Caco-2 (cell line): ENCODE results near the gene KCNIP1. TPM values are rescaled to one million over a fixed set of nuclear protein-coding genes. Genes with fewer than 3 reads are reported as not detected.

ENCODE experiments used
- BruUV-seq: library from RNA; stranded (reverse); fragments of 400-500 nt; replicated peaks from 2 replicates; lab custom pipeline; 2021; lab: Mats Ljungman, UMichigan
- CTCF ChIA-PET: fragments of 300-600 bp; sonication (Branson Sonifier 250); formaldehyde crosslinking; loops from one replicate; lab custom pipeline; 2022; ENCODE audit warnings: antibody characterized with exemption; lab: Charles Lee
- POLR2A ChIA-PET: fragments of 300-600 bp; sonication (Branson Sonifier 250); formaldehyde crosslinking; loops from one replicate; lab custom pipeline; 2022; ENCODE audit warnings: antibody characterized with exemption; lab: Charles Lee
- DNase-seq, 2 experiments: peaks; one replicate each; pipeline versions ENCODE4 v3.0.0 to v3.0.0-alpha.2; 2020 to 2022
- H3K27me3 ChIP-seq: replicated peaks from 2 replicates; pipeline ENCODE4 v1.6.0; 2011; ENCODE audit warnings: low read length; ENCODE audit not compliant: control insufficient read depth, insufficient read depth
- H3K36me3 ChIP-seq: 2 replicates; pipeline ENCODE4 v1.5.1; 2011; ENCODE audit warnings: low read length; ENCODE audit not compliant: control insufficient read depth, insufficient read depth
- H3K4me1 ChIP-seq: fragments of 250-450 bp; sonication (Bioruptor Pico); 2 replicates; pipeline ENCODE4 v1.5.1; 2020; ENCODE audit warnings: mild to moderate bottlenecking
- H3K4me3 ChIP-seq: 2 replicates; pipeline ENCODE4 v1.5.1; 2011; ENCODE audit warnings: low read depth, mild to moderate bottlenecking, control low read depth, low read length
- H3K9me3 ChIP-seq: fragments of 250-450 bp; sonication (Bioruptor Pico); 2 replicates; pipeline ENCODE4 v1.5.1; 2020; ENCODE audit warnings: mild to moderate bottlenecking, moderate library complexity
- H3K27ac Mint-ChIP-seq: one replicate; pipeline ENCODE4 v1.8.0; 2022; ENCODE audit warnings: mixed read lengths; ENCODE audit not compliant: unreplicated experiment
- H3K27me3 Mint-ChIP-seq: one replicate; pipeline ENCODE4 v1.8.0; 2022; ENCODE audit warnings: mixed read lengths; ENCODE audit not compliant: insufficient read depth, unreplicated experiment
- H3K36me3 Mint-ChIP-seq: one replicate; pipeline ENCODE4 v1.8.0; 2022; ENCODE audit warnings: mild to moderate bottlenecking, mixed read lengths; ENCODE audit not compliant: insufficient read depth, unreplicated experiment
- H3K4me1 Mint-ChIP-seq: one replicate; pipeline ENCODE4 v1.8.0; 2022; ENCODE audit warnings: low read depth, mixed read lengths; ENCODE audit not compliant: unreplicated experiment
- H3K4me3 Mint-ChIP-seq: one replicate; pipeline ENCODE4 v1.8.0; 2022; ENCODE audit warnings: mild to moderate bottlenecking, moderate library complexity, mixed read lengths; ENCODE audit not compliant: unreplicated experiment
- H3K9me3 Mint-ChIP-seq: one replicate; pipeline ENCODE4 v1.8.0; 2022; ENCODE audit warnings: mixed read lengths; ENCODE audit not compliant: unreplicated experiment
- CTCF ChIP-seq, 2 experiments: fragments of 200-600 bp in 1 of 2; IDR thresholded peaks; 1 replicate in 1 of 2; 2 replicates in 1 of 2; pipeline versions ENCODE4 v1.5.1 to v1.8.0; 2011 to 2022; ENCODE audit warnings: antibody characterized with exemption in 1 of 2, control low read depth in 1 of 2, inconsistent platforms in 1 of 2, low read depth in 1 of 2, low read length in 1 of 2, mild to moderate bottlenecking in 1 of 2, moderate library complexity in 1 of 2; ENCODE audit not compliant: insufficient read depth in 1 of 2, severe bottlenecking in 1 of 2, unreplicated experiment in 1 of 2
- intact Hi-C: fragments of 100-400 bp; cut with micrococcal nuclease; formaldehyde crosslinking; loops from one replicate; pipeline ENCODE4 v1.10.0; 2022; ENCODE audit not compliant: unreplicated experiment
- total RNA-seq: library from RNA; stranded (reverse); gene quantifications from 2 replicates; pipeline ENCODE4 v1.2.3, GENCODE V29; 2022

The KCNIP1 gene
- total RNA-seq, 1 experiment from 2014 or later, result not detected

GRCh38 chr5:170563824-170564567, 60.2 kb downstream of the KCNIP1 start:
- Mint-ChIP-seq H3K4me1 (no peaks in the 10 kb centered on the region), H3K27me3 (peaks cover 31% of the 10 kb centered on the region), H3K27ac (no peak overlapping the region), H3K36me3 (no peaks in the 10 kb centered on the region), H3K4me3 (no peak overlapping the region), H3K9me3 (no peaks in the 10 kb centered on the region)
- Histone ChIP-seq H3K4me3 (no peak overlapping the region), H3K9me3 (no peaks in the 10 kb centered on the region), H3K4me1 (no peaks in the 10 kb centered on the region), H3K36me3 (no peaks in the 10 kb centered on the region), H3K27me3 (no peaks in the 10 kb centered on the region; the same call in none of the 2 replicates)
- intact Hi-C loops, result no loop called here
- ChIA-PET POLR2A (no interaction called here), CTCF (no interaction called here)
- TF ChIP-seq CTCF (IDR thresholded peaks at IDR 0.05; ENCODE audit: insufficient read depth in 1 of 2, low read depth in 1 of 2, low read length in 1 of 2, severe bottlenecking in 1 of 2, unreplicated experiment in 1 of 2), result no peak
- no peak for DNase-seq
- BruUV-seq, result no TSS peak

- H3K27me3 Mint-ChIP-seq, result peaks cover 26% of the 10 kb centered on the region
Measured at GRCh38 chr5:170565072-170565471, 61.3 kb downstream of the KCNIP1 start.

GRCh38 chr5:170569101-170569500, 65.3 kb downstream of the KCNIP1 start:
- Mint-ChIP-seq H3K4me3 (no peak overlapping the region), H3K9me3 (no peaks in the 10 kb centered on the region), H3K4me1 (peaks cover 12% of the 10 kb centered on the region), H3K27ac (no peak overlapping the region), H3K27me3 (peaks cover 19% of the 10 kb centered on the region), H3K36me3 (no peaks in the 10 kb centered on the region)
- Histone ChIP-seq H3K36me3 (no peaks in the 10 kb centered on the region), H3K27me3 (peaks cover 3% of the 10 kb centered on the region), H3K9me3 (no peaks in the 10 kb centered on the region), H3K4me1 (0 out of 2 replicates have a peak, but pooled peaks cover 9% of the 10 kb centered on the region), H3K4me3 (no peak overlapping the region)
- TF ChIP-seq CTCF (IDR thresholded peaks at IDR 0.05; ENCODE audit: insufficient read depth in 1 of 2, low read depth in 1 of 2, low read length in 1 of 2, severe bottlenecking in 1 of 2, unreplicated experiment in 1 of 2), result no peak
- POLR2A ChIA-PET, result no interaction called here
- intact Hi-C loops, result no loop called here
- CTCF ChIA-PET, result no interaction called here
- BruUV-seq, result no TSS peak
- no peak for DNase-seq

More at GRCh38 chr5:170565072-170565471, 61.3 kb downstream of the KCNIP1 start:
- no peak for TF ChIP-seq CTCF (IDR thresholded peaks at IDR 0.05; ENCODE audit: insufficient read depth in 1 of 2, low read depth in 1 of 2, low read length in 1 of 2, severe bottlenecking in 1 of 2, unreplicated experiment in 1 of 2)
- POLR2A ChIA-PET, result no interaction called here
- H3K4me3 ChIP-seq, result no peak overlapping the region
- no peaks in the 10 kb centered on the region for H3K4me1 Mint-ChIP-seq
- intact Hi-C loops, result no loop called here
- no peaks in the 10 kb centered on the region for H3K9me3 ChIP-seq
- H3K27me3 ChIP-seq, result peaks cover 3% of the 10 kb centered on the region
- BruUV-seq, result no TSS peak
- no peaks in the 10 kb centered on the region for H3K36me3 Mint-ChIP-seq
- no peak overlapping the region for H3K4me3 Mint-ChIP-seq
- no peak overlapping the region for H3K27ac Mint-ChIP-seq
- H3K4me1 ChIP-seq, result no peaks in the 10 kb centered on the region
- no peaks in the 10 kb centered on the region for H3K36me3 ChIP-seq
- DNase-seq, result no peak
- CTCF ChIA-PET, result interaction anchor here (0.7 kb wide), 1 partner anchor 181 kb away, joined by 3 read pairs; no protein-coding TSS in a partner anchor
- H3K9me3 Mint-ChIP-seq, result no peaks in the 10 kb centered on the region
